ENCODE measurements around the gene IQCE.

The IQCE gene

DNA sequence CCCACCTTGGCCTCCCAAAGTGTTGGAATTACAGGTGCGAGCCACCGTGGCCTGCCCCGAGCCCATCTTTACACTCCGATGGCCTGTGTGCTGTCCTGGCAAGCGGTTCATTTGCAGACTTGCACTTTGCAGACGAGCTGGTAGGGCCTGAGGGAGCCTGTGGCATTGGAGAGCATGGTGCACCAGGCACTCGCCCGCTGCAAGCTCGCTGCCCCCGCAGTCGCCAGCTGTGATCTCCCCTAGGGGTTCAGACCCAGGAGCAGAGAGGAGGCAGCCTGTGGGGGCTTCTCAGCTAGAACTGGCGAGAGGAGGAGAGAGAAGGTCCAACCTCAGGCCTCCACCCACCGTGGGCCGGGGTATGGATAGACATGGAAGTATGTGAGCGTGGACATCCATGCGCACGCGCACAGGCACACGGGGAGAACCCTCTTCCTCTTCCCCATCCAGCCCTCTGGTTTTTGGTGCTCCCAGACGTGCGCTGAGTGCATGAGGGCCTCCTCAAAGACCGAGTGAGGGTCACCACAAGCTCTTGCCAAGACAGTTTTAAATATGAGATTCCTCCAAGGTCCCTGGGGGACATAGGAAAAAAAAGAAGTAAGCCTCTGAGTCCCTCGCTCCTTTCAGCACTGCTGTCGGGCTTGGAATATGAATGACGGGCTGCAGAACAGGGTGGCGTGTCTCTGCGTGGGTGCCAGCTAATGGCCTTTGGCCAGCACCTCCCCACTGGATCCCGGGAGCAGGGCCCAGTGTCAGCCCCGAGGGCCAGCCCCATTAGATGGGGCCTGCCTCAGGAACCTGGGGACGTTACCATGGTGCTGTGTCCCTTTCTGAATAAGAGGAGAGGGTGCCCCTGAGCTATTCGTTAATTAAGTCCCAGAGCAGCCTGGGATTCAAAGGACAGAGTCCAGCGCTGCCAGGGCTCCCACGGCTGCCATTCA, 57.9 kb downstream of the IQCE start:
- no peak for DNase-seq

- DNase-seq: no peak
Observed at GRCh38 chr7:2617325-2617905, 58.6 kb downstream of the IQCE start.

- DNase-seq: peak; percentile 74
Observed at GRCh38 chr7:2619116-2619515, 60.3 kb downstream of the IQCE start.

DNA sequence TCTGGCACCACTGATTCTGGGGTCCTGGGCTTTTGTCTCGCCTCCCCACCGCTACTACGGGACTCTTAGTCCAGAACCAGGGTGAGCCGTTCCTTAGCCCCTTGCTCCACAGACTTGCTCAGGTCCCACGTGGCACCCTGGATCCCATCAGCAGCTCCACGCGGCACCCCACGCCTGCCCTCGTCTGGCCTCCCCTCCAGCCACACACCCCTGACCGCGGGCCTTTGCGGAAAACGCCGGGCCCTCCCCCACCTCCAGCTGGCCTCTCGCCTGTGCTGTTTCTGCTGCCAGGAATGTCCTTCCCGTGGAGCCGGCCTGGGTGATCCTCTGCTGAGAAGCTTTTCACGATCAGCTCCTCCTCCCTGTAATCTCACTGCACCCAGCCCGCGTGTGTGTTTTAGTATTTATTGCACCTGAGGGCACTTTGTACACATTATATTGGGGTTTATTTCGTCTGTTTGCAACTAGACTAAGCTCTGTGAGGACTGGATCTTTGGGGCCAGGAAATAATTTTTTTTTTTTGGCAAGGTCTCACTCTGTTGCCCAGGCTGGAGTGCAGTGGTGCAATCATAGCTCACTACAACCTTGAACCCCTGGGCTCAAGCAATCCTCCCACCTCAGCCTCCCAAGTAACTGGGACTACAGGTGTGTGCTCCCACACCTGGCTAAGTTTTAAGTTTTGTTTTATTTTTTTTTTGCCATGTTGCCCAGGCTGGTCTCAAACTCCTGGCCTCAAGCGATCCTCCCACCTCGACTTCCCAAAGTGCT, 62.5 kb downstream of the IQCE start:
- DNase-seq: peak; percentile 62

DNA sequence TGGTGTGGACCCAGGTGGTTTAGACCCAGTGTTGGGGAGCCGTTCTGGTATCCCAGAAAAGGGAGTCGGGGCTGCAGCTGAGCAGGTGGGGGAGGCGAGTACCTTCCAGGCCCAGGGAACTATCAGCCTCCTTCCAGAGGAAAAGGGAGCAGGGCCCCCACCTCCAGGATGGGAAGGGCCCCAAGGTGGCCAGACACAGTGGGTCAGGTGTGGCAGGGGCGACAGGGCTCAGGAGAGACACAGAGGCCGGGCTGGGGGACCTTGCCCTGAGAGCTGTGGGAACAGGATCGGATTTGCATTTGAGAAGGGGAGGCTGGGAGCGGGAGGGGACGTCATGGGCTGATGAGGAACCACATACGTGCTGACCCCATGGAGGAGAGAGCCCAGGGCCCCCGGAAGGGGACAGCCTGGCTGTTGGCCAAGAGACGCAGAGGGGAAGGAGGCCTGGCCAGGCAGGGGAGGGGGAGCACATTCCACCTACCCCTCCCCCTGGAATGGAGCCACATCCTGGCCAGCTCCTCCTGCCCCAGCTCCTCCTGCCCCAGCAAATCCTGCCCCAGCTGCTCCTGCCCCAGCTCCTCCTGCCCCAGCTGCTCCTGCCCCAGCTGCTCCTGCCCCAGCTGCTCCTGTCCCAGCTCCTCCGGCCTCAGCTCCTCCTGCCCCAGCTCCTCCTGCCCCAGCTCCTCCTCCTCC, 63.3 kb downstream of the IQCE start:
- peak; percentile 31 for DNase-seq

DNA sequence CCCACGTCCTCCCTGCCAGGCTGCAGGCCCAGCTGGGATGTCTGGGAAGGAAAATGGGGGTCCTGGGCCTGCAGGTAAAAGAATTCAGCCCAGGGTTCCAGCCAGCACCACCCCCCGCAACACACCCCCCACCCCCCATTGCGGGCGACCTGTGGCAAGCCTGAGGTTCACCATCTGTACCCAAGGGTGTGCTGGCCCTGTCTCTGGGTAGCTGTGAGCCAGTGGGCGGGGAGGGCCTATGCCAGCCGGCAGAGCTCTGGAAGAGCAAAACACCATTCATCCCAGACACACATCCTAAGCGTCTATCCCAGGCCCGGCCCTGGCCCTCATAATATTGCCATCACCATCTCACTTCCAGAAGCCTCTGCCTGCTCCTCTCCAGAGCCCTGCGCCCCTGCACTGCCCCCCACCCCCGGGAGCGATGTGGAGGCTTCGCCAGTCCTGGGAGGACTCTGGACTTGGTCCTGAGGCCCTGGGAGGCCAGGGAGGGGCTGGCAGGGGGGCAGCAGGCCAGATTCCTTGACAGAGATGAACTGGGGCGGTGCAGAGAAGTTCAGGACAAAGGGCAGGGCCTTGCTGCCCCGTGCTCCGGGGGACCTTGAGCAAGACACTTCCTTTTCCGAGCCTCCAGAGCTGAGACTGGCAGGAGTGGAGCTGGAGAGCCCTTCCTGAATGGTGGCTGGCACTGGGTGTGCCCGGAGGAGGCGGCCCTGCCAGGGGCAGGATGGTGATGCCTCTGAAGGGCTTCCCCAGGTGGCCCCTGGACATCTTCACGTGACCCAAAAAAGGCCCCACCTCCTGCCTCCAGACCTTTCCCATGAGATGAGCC, 64.3 kb downstream of the IQCE start:
- DNase-seq: no peak

DNA sequence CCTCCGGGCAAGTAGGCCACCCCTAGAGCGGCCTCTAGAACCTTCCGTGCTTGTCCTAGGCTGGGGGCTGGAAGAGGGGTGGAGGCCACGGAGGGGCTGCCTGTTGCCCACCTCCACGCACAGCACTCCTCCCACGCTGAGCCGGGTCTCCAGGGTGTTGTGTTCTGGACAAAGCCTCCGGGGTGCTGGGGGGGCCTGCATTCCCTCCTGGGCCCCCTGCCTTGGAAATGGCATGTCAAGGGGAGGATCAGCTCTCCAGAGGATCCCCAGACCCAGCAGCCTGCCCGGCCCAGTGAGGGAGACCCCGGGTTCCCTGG, 64.9 kb downstream of the IQCE start:
- DNase-seq: no peak

DNA sequence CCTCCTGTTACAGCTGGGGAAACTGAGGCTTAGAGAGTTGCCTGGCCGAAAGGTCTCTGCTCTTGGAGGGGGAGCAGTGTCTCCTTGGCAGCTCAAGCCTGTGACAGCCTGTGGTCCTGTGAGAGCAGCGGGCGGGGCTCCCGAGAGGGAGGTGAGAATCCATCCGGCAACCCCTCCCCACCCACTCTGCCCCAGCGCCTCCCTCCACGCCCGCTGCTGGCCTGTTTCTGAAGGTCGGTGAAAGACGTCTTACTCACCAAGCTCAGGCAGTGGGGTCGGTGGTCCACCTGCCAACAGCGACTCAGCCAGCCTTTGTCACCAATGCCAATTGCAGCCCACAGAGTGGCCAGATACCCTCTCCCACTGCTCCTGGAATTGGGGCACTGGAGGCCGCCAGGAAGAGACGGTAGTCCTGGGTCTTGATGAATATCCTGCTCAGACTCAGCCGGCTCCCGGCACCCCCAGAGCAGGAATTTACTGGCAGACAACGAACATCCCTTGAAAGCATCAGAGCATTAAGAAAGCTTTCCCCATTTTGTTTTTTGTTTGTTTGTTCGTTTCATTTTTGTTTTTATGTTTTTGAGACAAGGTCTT, 65.6 kb downstream of the IQCE start:
- peak; percentile 29 for DNase-seq

DNA sequence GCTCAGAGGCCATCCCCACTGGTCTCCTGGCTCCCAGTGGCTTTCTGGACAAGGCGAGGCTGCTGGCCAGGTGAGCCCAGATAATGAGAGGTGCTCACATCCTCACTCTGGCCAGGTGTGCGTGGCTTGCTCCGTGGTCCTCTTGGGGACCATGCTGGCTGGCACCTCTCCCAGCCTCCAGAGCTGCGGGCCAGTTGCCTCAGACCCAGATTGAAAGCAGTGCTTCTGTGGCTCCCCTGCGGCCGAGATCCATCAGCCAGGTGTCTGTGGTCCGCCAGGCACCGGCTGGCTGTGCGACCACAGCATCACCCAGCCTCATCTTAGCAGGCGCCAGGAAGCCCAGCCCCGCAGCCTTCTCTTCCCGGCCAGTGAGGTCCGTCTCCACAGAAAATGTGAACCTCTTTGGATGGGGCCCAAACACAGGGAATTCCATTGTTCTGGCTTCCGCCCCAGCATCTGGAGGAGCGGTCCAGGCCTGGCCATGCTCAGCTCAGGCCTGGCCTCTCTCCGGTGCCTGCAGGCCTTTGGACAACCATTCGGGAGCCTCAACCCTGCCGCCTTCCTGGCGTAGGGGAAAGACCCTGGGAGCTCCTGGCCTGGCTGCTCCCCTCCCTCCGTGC, 67.8 kb downstream of the IQCE start:
- peak; percentile 75 for DNase-seq

DNA sequence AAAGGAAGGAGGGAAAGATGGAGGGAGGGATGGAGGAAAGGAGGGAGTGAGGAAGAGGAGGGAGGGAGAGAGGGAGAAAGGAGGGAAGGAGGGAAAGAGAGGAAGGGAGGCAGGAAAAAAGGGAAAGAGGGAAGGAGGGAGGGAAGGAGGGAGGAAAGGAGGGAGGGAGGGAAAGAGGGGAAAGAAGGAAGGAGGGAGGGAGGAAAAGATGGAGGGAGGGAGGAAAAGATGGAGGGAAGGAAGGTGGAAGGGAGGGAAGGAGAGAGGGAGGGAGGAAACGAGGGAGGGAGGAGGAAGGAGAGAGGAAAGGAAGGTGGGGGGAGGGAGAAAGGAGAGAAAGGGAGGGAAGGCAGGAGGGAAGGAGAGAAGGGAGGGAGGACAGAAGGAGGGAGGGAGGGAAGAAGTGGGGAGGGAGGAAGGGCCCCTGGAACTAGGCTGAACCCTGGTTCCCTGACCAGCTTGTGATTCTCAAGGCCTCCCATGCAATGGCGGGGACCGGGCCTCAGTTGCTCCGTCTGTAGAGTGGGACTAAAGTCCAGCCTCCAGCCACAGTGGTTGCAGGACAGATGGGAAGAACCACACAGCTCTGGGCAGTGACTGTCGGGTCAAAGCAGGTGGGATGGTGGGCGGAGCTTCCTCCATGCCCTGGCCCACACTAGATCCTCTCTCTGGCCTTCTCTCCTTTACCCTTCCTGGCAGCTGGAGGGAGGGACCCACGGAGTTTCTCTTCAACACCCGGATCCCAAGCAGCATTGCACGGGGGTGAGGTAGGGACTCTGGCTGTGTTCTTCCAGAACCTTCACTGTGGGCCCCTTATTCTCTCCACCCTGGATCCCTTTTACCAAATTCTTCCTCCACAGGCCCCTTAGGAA, 68.7 kb downstream of the IQCE start:
- DNase-seq: no peak

GRCh38 chr7:2628130-2628482, 69.3 kb downstream of the IQCE start:
- DNase-seq: no peak

DNA sequence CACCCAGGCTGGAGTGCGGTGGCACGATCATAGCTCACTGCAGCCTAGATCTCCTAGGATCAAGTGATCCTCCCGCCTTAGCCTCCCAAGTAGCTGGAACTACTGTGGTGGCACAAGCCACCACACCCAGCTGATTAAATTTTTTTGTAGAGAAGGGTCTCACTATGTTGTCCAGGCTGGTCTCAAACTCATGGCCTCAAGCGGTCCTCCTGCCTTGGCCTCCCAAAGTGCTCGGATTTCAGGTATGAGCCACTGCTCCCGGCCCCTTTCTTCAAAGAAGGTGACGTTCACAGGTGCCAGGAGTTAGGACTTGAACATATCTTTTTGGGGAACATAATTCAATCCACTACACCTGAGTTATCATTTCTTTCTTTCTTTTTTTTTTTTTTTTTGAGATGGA, 70.1 kb downstream of the IQCE start:
- no peak for DNase-seq

DNA sequence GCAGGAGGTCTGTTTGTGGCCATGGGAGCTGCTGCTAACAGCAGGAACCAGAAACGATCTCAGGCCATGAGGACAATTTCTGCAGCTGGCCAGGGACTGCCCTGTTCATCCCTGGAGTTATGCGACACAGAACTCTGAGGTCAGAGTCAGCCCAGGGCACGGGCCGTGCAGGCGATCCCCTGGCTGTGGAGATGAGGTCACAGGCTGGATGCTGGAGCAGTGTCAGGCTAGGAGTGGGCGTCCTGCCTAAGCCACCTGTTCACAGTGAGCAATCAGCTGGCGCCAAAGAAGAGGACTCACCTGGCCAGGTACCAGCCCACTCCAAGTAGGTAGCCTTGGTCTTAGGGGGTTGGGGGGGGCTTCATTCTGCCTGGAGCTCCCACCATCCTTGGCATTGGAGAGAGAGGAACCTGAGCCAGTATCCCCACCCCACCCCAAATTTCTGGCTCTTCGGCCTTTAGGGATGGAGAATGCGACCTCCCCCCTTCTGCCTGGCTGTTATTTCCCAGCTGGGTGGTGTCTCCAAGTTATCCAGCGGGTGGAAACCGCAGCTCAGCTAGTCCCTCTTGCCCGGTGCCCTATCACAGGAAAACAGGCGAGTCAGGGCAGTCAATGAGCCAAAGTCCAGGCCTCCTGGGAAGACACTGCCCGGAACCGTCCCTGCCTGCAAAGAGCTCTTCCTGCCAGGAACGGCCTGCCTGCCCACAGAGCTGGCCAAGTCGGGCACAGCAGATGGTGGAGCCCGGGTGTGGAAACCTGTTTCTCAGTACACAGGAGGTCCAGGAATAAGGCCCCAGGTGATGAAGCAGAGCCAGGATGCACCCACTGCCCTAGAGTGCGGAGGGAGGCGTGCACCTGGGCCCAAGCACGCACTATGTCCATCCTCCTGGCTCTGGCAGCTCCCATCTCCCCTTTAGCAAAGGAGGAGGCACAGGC, 71.2 kb downstream of the IQCE start:
- DNase-seq: no peak

GRCh38 chr7:2631946-2632732, 73.4 kb downstream of the IQCE start, which contains the start of gene TTYH3:
Gene TTYH3 (plus strand): TSS chr7:2631986. CDS start chr7:2632156, 170 bp downstream.
- no peak for DNase-seq

GRCh38 chr7:2632733-2633537, 74.2 kb downstream of the IQCE start:
- peak; percentile 73 for DNase-seq

DNA sequence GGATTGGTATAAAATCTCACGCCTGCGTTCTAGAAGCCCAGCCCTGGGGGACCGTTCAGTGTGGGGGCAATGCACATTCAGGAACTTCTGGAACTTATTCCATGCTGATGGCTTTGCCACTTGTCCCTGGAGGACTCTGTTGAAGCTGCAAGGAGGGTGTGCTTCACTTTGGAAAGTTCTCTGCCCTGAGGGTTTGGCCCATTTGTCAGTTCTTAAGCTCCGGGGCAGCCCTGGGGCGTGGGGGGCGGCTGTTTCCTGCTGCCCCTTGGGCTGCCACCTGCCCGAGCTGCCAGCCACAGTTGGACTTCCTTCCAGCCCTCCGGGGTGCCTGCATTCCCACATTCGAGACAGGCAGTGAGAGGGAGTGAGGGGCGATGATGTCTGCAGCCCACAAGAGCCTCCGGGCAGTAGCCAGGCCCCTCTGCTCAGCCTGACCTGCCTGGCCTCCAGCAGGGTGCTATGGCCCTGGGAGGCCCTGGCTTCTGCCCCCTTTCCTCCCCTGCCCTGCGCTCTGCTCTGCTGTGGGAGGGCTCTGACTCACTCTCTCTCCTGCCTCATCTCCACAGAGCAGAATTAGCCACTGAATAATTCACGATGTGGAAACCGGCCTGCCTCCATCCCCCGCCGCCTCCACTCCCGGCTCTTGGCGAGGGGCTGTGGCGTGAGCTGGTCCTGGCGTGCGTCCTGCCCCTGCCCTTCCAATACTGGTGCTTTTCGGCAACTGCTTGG, 74.9 kb downstream of the IQCE start:
- DNase-seq: peak; percentile 87

Data from fibroblast of skin of abdomen (primary cell).